Ovary (tissue), 9 donors: ENCODE data around the gene CDSN. TPM values are rescaled to one million over a fixed set of nuclear protein-coding genes. Genes with fewer than 3 reads are reported as not detected.

ENCODE experiments used
- DNase-seq, 5 donors: peaks; one replicate each; pipeline ENCODE4 v3.0.0-alpha.2; 2019 to 2020
- H3K27ac ChIP-seq, 2 donors: fragments of 200-600 bp; one replicate each; pipeline versions ENCODE4 v1.5.1 to v1.8.0; 2019 to 2022
- H3K27me3 ChIP-seq: fragments of 200-600 bp; one replicate; pipeline ENCODE4 v1.8.0; 2022
- H3K36me3 ChIP-seq: fragments of 200-600 bp; sonication (generic); one replicate; pipeline ENCODE4 v1.5.1; 2019
- H3K4me1 ChIP-seq: one replicate; pipeline ENCODE4 v1.8.1; 2013; ENCODE audit warnings: mild to moderate bottlenecking, moderate library complexity; ENCODE audit not compliant: insufficient read depth
- H3K4me3 ChIP-seq: fragments of 200-600 bp; sonication (generic); one replicate; pipeline ENCODE4 v1.5.1; 2017
- H3K9me3 ChIP-seq, 2 donors: fragments of 200-600 bp in 1 of 2; sonication (generic) in 1 of 2; one replicate each; pipeline versions ENCODE4 v1.5.1 to v1.8.1; 2013 to 2019; ENCODE audit warnings: mild to moderate bottlenecking in 1 of 2, moderate library complexity in 1 of 2
- CTCF ChIP-seq, 3 donors: fragments of 450-650 bp in 2 of 3; fragments of 200-600 bp in 1 of 3; IDR thresholded peaks; one replicate each; pipeline versions ENCODE4 v1.5.1 to v1.8.0; 2016 to 2022; ENCODE audit warnings: antibody characterized with exemption in 3 of 3, mild to moderate bottlenecking in 1 of 3
- EP300 ChIP-seq: sonication (generic); formaldehyde crosslinking; IDR thresholded peaks from one replicate; pipeline ENCODE4 v1.6.1; 2017; ENCODE audit warnings: antibody characterized with exemption
- POLR2A ChIP-seq: fragments of 450-650 bp; IDR thresholded peaks from one replicate; pipeline ENCODE4 v1.6.1; 2017; ENCODE audit warnings: antibody characterized with exemption, mild to moderate bottlenecking, moderate library complexity
- WGBS, 3 donors: extraction: QIAGEN DNeasy Blood & Tissue Kit in 1 of 3; methylation state at CpG; one replicate each; pipeline versions ENCODE4 v1.1.5 to v1.1.7; 2013 to 2017; 5-methylcytosine and 5-hydroxymethylcytosine counted together
- intact Hi-C, 4 donors: fragments of 100-400 bp; cut with DNase I; formaldehyde crosslinking; loops; one replicate each; pipeline versions ENCODE4 v1.11.0 to v1.15.1; 2022 to 2023
- polyA plus RNA-seq, 2 donors: library from polyadenylated mRNA; stranded (reverse); fragments of 200-250 nt in 1 of 2; fragments of 350-450 nt in 1 of 2; fragmentation: Illumina TruSeq in 1 of 2; extraction: RNeasy Lipid Tissue Mini Kit (QIAGEN cat#74804) in 1 of 2; gene quantifications; one replicate each; pipeline ENCODE4 v1.2.3, GENCODE V29; 2013 to 2014
- small RNA-seq: library from RNA; depleted of rRNA; stranded (forward); fragments of <200 nt; gene quantifications from one replicate; pipeline ENCODE3, GENCODE V24; 2016
- total RNA-seq, 7 donors: library from RNA; depleted of rRNA in 2 of 7; stranded (reverse); fragments of >200 nt in 2 of 7; fragmentation: NEBNext Ultra II Directional in 3 of 7; extraction: Animal tissue kit (Norgen Biotek cat#: 25700) in 3 of 7; gene quantifications; one replicate each; pipeline versions ENCODE4 v1.1.0 to v1.2.4, GENCODE V29; 2016 to 2023
- donor health status: DM: no; HTN: no; CAD: no; lungs with moderate emphysema.
- donor health status: DM: no; HTN: no; CAD: no.
- donor health status: Bipolar disorder and iron deficiency.
- donor health status: DM: yes; HTN: yes; CAD: no.
- donor health status: DM: no; HTN: no; CAD: no.
- donor health status: DM: yes; HTN: yes; CAD: no.

Gene CDSN
- total and polyA plus RNA-seq, 9 donors = 0.05 to 0.34 TPM; not detected in 7

GRCh38 chr6:31065556-31065955 is 54.7 kb downstream of the CDSN start:
- no peak for DNase-seq
- Histone ChIP-seq H3K27ac (no peak overlapping the region), H3K4me1 (no peaks in the 10 kb centered on the region), H3K27me3 (no peaks in the 10 kb centered on the region), H3K4me3 (no peak overlapping the region), H3K9me3 (no peaks in the 10 kb centered on the region), H3K36me3 (no peaks in the 10 kb centered on the region)
- no peak for TF ChIP-seq POLR2A
- no peak for TF ChIP-seq EP300
- no peak for TF ChIP-seq CTCF (IDR thresholded peaks at IDR 0.05)
- intact Hi-C loops = loop anchor here in 1 of 4 donors (10.0 kb wide), 1 partner anchor 141 kb away; no protein-coding TSS in a partner anchor
- 36 to 57% (median 49%) methylated on average over 2 of the region's 2 CpGs for WGBS, 3 donors

Small RNAs within 50 kb of the gene (small RNA-seq; reads per million reads assigned to genes)
- not detected for gene POLR2LP1
- gene RNU6-1133P = not detected

Other genes starting within 250 kb of the CDSN start
- 100 to 1,000 TPM in 2 of 7 donors, 10 to 100 TPM in 5; 20.1 to 116 (median 83.7) TPM for gene DDR1, start 235.9 kb downstream of the CDSN start, total RNA-seq
- 10 to 100 TPM; 21.7 to 35.4 TPM for gene DDR1, start 235.9 kb downstream of the CDSN start, polyA plus RNA-seq
- 10 to 100 TPM in 6 of 7 donors, 1 to 10 TPM in 1; 5.6 to 43.9 (median 25.7) TPM for gene GTF2H4, start 212.2 kb downstream of the CDSN start, total RNA-seq
- 10 to 100 TPM; 22.0 to 24.5 TPM for gene GTF2H4, start 212.2 kb downstream of the CDSN start, polyA plus RNA-seq
- 10 to 100 TPM in 6 of 7 donors, 1 to 10 TPM in 1; 6.7 to 32.3 (median 19.8) TPM for gene VARS2, start 206.2 kb downstream of the CDSN start, total RNA-seq
- gene VARS2, start 206.2 kb downstream of the CDSN start, polyA plus RNA-seq = 10 to 100 TPM; 17.0 to 23.4 TPM
- 1 to 10 TPM in 1 of 7 donors, under 1 TPM in 2, not detected in 4; 0.80 to 3.1 (median 0.82) TPM for gene SFTA2, start 188.3 kb downstream of the CDSN start, total RNA-seq
- not detected for gene SFTA2, start 188.3 kb downstream of the CDSN start, polyA plus RNA-seq
- under 1 TPM in 1 of 7 donors, not detected in 6; under 0.01 TPM for gene MUCL3, start 179.5 kb downstream of the CDSN start, total RNA-seq
- not detected for gene MUCL3, start 179.5 kb downstream of the CDSN start, polyA plus RNA-seq
- gene MUC21, start 136.7 kb downstream of the CDSN start, total RNA-seq = not detected
- not detected for gene MUC21, start 136.7 kb downstream of the CDSN start, polyA plus RNA-seq
- not detected for gene MUC22, start 110.0 kb downstream of the CDSN start, total RNA-seq
- gene MUC22, start 110.0 kb downstream of the CDSN start, polyA plus RNA-seq = not detected
- not detected for gene C6orf15, start 7.9 kb downstream of the CDSN start, total RNA-seq
- gene C6orf15, start 7.9 kb downstream of the CDSN start, polyA plus RNA-seq = not detected
- 1 to 10 TPM in 5 of 7 donors, under 1 TPM in 2; 0.45 to 7.7 (median 2.2) TPM for gene PSORS1C1, start 5.6 kb downstream of the CDSN start, total RNA-seq
- gene PSORS1C1, start 5.6 kb downstream of the CDSN start, polyA plus RNA-seq = 1 to 10 TPM; 3.8 to 7.8 TPM
- not detected for gene PSORS1C2, start 18.6 kb upstream of the CDSN start, total RNA-seq
- not detected for gene PSORS1C2, start 18.6 kb upstream of the CDSN start, polyA plus RNA-seq
- 10 to 100 TPM; 11.2 to 31.5 (median 25.6) TPM for gene CCHCR1, start 37.4 kb upstream of the CDSN start, total RNA-seq
- 10 to 100 TPM; 11.9 to 21.2 TPM for gene CCHCR1, start 37.4 kb upstream of the CDSN start, polyA plus RNA-seq
- 1 to 10 TPM; 3.9 to 9.9 (median 6.7) TPM for gene TCF19, start 38.1 kb upstream of the CDSN start, total RNA-seq
- 1 to 10 TPM; 7.1 to 7.2 TPM for gene TCF19, start 38.1 kb upstream of the CDSN start, polyA plus RNA-seq
- gene POU5F1, start 50.2 kb upstream of the CDSN start, total RNA-seq = 10 to 100 TPM in 1 of 7 donors, 1 to 10 TPM in 3, under 1 TPM in 2, not detected in 1; 0.28 to 61.2 (median 3.6) TPM
- gene POU5F1, start 50.2 kb upstream of the CDSN start, polyA plus RNA-seq = under 1 TPM; 0.25 to 0.41 TPM
- gene HLA-C, start 151.6 kb upstream of the CDSN start, total RNA-seq = 100 to 1,000 TPM; 195 to 480 (median 354) TPM
- 100 to 1,000 TPM; 306 to 700 TPM for gene HLA-C, start 151.6 kb upstream of the CDSN start, polyA plus RNA-seq
- gene HLA-B, start 236.7 kb upstream of the CDSN start, total RNA-seq = 100 to 1,000 TPM; 358 to 625 (median 492) TPM
- gene HLA-B, start 236.7 kb upstream of the CDSN start, polyA plus RNA-seq = 1,000 to 10,000 TPM in 1 of 2 donors, 100 to 1,000 TPM in 1; 680 to 2,036 TPM